Measurements from ENCODE around the gene CYSTM1.

CYSTM1 gene

GRCh38 chr5:140262839-140263238, 87.9 kb downstream of the CYSTM1 start:
- Histone ChIP-seq H3K4me1 (ENCODE audit: control insufficient read depth, insufficient read depth, low read length) (peaks cover 17% of the 10 kb centered on the region), H3K4me3 (ENCODE audit: low read length) (no peak overlapping the region), H3K36me3 (ENCODE audit: control insufficient read depth, insufficient read depth, low read length, severe bottlenecking) (no peaks in the 10 kb centered on the region), H3K9me3 (ENCODE audit: control insufficient read depth, low read length) (no peaks in the 10 kb centered on the region), H3K9ac (ENCODE audit: low read length) (no peak overlapping the region), H3K27me3 (replicated peaks; ENCODE audit: control insufficient read depth, insufficient read depth, low read length) (no peaks in the 10 kb centered on the region)
- DNase-seq (ENCODE audit: low read depth): no peak

DNA sequence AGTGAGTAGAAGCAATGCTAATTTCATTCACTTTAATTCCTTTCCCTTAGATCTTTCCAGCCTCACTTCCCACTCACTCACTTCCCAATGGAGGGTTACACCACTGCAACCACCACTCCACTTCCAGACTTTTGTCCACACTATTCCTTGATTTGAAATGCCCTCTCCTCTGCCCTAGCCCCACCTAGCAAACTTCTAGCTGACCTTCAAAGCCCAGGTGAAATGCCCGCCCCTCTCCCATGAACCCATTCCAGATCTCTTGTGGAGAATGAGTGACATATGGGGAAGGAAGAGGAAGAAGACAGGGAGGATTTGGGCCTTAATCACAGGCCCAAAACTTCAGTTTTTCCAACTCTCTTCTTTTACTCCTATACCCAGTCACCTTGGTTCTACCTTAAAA, 90.9 kb downstream of the CYSTM1 start:
- Histone ChIP-seq H3K27me3 (replicated peaks; ENCODE audit: control insufficient read depth, insufficient read depth, low read length) (no peaks in the 10 kb centered on the region), H3K36me3 (ENCODE audit: control insufficient read depth, insufficient read depth, low read length, severe bottlenecking) (no peaks in the 10 kb centered on the region), H3K4me3 (ENCODE audit: low read length) (no peak overlapping the region), H3K9me3 (ENCODE audit: control insufficient read depth, low read length) (no peaks in the 10 kb centered on the region), H3K9ac (ENCODE audit: low read length) (no peak overlapping the region), H3K4me1 (ENCODE audit: control insufficient read depth, insufficient read depth, low read length) (peaks cover 13% of the 10 kb centered on the region)
- no peak for DNase-seq (ENCODE audit: low read depth)

DNA sequence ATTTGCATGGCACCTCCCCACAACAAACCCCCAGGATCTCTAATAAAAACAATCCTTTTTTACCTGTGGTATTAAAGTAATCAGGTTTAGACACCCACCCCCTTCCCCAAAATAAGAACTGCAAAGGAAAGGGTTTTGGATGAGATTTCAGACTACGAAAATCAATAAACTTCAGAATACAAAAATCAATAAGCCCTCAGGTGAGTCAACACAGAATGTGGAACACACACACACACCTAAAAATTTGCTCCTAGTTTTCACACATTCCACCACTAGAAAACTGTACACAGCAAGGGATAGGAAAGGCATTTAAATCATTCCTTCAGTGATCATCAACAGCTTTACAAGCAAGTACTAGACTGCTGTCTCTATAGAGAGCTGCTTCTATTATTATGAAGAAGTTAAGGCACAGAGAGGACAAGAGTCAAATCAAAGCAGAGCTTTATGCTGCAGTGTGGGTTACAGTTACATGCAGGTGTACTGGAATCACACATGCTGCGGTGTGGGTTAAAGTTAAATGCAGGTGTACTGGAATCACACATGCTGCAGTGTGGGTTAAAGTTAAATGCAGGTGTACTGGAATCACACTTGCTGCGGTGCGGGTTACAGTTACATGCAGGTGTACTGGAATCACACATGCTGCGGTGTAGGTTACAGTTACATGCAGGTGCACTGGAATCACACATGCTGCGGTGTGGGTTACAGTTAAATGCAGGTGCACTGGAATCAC, 91.6 kb downstream of the CYSTM1 start:
- H3K36me3 ChIP-seq (ENCODE audit: control insufficient read depth, insufficient read depth, low read length, severe bottlenecking): no peaks in the 10 kb centered on the region
- no peaks in the 10 kb centered on the region for H3K27me3 ChIP-seq (replicated peaks; ENCODE audit: control insufficient read depth, insufficient read depth, low read length)
- H3K9me3 ChIP-seq (ENCODE audit: control insufficient read depth, low read length): no peaks in the 10 kb centered on the region
- peaks cover 5% of the 10 kb centered on the region for H3K4me1 ChIP-seq (ENCODE audit: control insufficient read depth, insufficient read depth, low read length)
- H3K9ac ChIP-seq (ENCODE audit: low read length): no peak overlapping the region
- no peak for DNase-seq (ENCODE audit: low read depth)
- H3K4me3 ChIP-seq (ENCODE audit: low read length): no peak overlapping the region

- Histone ChIP-seq H3K9ac (ENCODE audit: low read length) (no peak overlapping the region), H3K27me3 (replicated peaks; ENCODE audit: control insufficient read depth, insufficient read depth, low read length) (no peaks in the 10 kb centered on the region), H3K9me3 (ENCODE audit: control insufficient read depth, low read length) (no peaks in the 10 kb centered on the region), H3K4me3 (ENCODE audit: low read length) (no peak overlapping the region), H3K36me3 (ENCODE audit: control insufficient read depth, insufficient read depth, low read length, severe bottlenecking) (no peaks in the 10 kb centered on the region), H3K4me1 (ENCODE audit: control insufficient read depth, insufficient read depth, low read length) (peaks cover under 1% of the 10 kb centered on the region)
- DNase-seq (ENCODE audit: low read depth): no peak
Observed at GRCh38 chr5:140267201-140267540, 92.2 kb downstream of the CYSTM1 start.

- Histone ChIP-seq H3K9ac (ENCODE audit: low read length) (no peak overlapping the region), H3K9me3 (ENCODE audit: control insufficient read depth, low read length) (no peaks in the 10 kb centered on the region), H3K36me3 (ENCODE audit: control insufficient read depth, insufficient read depth, low read length, severe bottlenecking) (no peaks in the 10 kb centered on the region), H3K27me3 (replicated peaks; ENCODE audit: control insufficient read depth, insufficient read depth, low read length) (no peaks in the 10 kb centered on the region), H3K4me3 (ENCODE audit: low read length) (no peak overlapping the region), H3K4me1 (ENCODE audit: control insufficient read depth, insufficient read depth, low read length) (no peaks in the 10 kb centered on the region)
- DNase-seq (ENCODE audit: low read depth): no peak
Observed at GRCh38 chr5:140267559-140268018, 92.6 kb downstream of the CYSTM1 start.

DNA sequence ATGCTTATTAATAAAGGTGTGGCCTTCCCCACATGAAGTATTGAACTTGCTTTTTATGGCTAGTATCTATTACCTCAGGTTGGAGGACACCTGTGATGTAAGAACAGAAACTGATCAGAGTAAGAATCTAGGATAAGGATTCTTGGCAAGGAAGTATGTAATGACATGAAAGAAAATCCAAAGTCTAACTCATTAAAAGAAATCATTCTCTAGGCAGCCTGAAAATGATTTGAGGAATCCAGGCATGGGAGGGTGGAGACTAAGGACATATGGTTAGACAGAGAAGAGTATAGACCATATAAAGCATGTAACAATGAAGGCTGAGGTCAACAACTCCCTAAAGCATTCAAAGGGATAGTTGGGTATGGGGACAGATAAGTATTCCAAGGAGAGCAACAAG, 95.0 kb downstream of the CYSTM1 start:
- Histone ChIP-seq H3K4me3 (ENCODE audit: low read length) (no peak overlapping the region), H3K27me3 (replicated peaks; ENCODE audit: control insufficient read depth, insufficient read depth, low read length) (no peaks in the 10 kb centered on the region), H3K9ac (ENCODE audit: low read length) (no peak overlapping the region), H3K4me1 (ENCODE audit: control insufficient read depth, insufficient read depth, low read length) (peaks cover 7% of the 10 kb centered on the region), H3K36me3 (ENCODE audit: control insufficient read depth, insufficient read depth, low read length, severe bottlenecking) (no peaks in the 10 kb centered on the region), H3K9me3 (ENCODE audit: control insufficient read depth, low read length) (no peaks in the 10 kb centered on the region)
- no peak for DNase-seq (ENCODE audit: low read depth)

GRCh38 chr5:140273401-140273877, 98.5 kb downstream of the CYSTM1 start:
- no peaks in the 10 kb centered on the region for H3K27me3 ChIP-seq (replicated peaks; ENCODE audit: control insufficient read depth, insufficient read depth, low read length)
- H3K36me3 ChIP-seq (ENCODE audit: control insufficient read depth, insufficient read depth, low read length, severe bottlenecking): peaks cover 8% of the 10 kb centered on the region
- no peaks in the 10 kb centered on the region for H3K9me3 ChIP-seq (ENCODE audit: control insufficient read depth, low read length)
- no peak for DNase-seq (ENCODE audit: low read depth)
- H3K4me3 ChIP-seq (ENCODE audit: low read length): no peak overlapping the region
- H3K4me1 ChIP-seq (ENCODE audit: control insufficient read depth, insufficient read depth, low read length): peaks cover 7% of the 10 kb centered on the region
- no peak overlapping the region for H3K9ac ChIP-seq (ENCODE audit: low read length)

DNA sequence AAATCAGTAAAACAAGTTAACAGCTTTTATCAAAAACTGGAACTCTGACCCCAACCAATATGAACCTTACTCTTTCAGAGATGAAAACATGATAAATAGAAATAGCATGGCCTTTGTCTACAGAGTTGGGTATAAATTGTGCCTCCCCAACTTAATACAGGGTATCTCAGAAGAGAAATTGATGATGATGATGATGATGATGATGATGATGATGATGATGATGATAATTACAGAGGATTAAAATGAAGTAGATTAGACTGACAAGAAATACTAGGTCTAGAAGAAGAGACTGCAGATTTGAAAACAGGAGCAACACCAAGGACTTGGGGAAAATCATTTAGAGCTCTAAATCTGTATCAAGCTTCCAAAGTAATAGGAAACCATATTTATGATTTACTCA, 100.8 kb downstream of the CYSTM1 start:
- Histone ChIP-seq H3K9me3 (ENCODE audit: control insufficient read depth, low read length) (no peaks in the 10 kb centered on the region), H3K4me3 (ENCODE audit: low read length) (no peak overlapping the region), H3K36me3 (ENCODE audit: control insufficient read depth, insufficient read depth, low read length, severe bottlenecking) (peaks cover 12% of the 10 kb centered on the region), H3K27me3 (replicated peaks; ENCODE audit: control insufficient read depth, insufficient read depth, low read length) (no peaks in the 10 kb centered on the region), H3K9ac (ENCODE audit: low read length) (no peak overlapping the region), H3K4me1 (ENCODE audit: control insufficient read depth, insufficient read depth, low read length) (peaks cover 7% of the 10 kb centered on the region)
- no peak for DNase-seq (ENCODE audit: low read depth)

DNA sequence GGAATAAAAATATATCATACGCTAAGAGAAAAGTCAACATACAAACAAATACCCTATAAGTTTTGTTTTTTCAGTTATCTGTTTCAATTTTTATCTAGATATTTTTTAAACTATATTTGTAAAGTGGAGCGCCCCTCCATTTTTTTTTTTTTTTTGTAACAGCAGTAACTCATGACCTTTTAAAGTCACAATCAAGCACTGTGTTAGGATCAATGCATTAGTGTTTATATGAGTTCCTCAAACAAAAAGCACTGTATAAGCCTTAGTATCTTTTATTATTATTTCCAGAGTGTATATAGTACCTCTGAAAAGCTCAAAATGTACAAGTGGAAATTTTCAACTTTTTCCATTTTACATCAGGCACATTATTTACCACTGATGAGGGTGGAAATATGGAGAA, 107.3 kb downstream of the CYSTM1 start:
- Histone ChIP-seq H3K36me3 (ENCODE audit: control insufficient read depth, insufficient read depth, low read length, severe bottlenecking) (peaks cover 12% of the 10 kb centered on the region), H3K4me1 (ENCODE audit: control insufficient read depth, insufficient read depth, low read length) (no peaks in the 10 kb centered on the region), H3K9ac (ENCODE audit: low read length) (no peak overlapping the region), H3K27me3 (replicated peaks; ENCODE audit: control insufficient read depth, insufficient read depth, low read length) (no peaks in the 10 kb centered on the region), H3K9me3 (ENCODE audit: control insufficient read depth, low read length) (no peaks in the 10 kb centered on the region), H3K4me3 (ENCODE audit: low read length) (no peak overlapping the region)
- no peak for DNase-seq (ENCODE audit: low read depth)

DNA sequence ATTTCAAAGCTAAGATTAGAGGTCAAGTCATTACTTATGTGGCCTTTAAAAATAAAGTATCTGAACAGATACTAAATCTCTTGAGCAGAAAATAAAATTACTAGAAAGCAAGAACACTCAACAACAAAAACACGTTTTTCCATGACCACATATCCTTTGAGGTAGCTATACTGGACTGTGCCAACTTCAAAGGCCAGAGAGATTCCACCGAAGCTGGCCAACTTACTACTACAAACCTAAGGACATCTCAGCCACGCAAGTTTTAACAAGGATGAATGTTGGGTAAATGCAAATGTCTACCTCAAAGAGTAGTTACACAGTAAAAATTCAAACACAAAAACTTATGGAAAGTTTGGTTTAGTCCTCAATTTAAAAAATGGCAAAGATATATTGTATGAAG, 109.0 kb downstream of the CYSTM1 start:
- no peaks in the 10 kb centered on the region for H3K9me3 ChIP-seq (ENCODE audit: control insufficient read depth, low read length)
- peaks cover 4% of the 10 kb centered on the region for H3K36me3 ChIP-seq (ENCODE audit: control insufficient read depth, insufficient read depth, low read length, severe bottlenecking)
- no peak for DNase-seq (ENCODE audit: low read depth)
- H3K27me3 ChIP-seq (replicated peaks; ENCODE audit: control insufficient read depth, insufficient read depth, low read length): no peaks in the 10 kb centered on the region
- H3K4me1 ChIP-seq (ENCODE audit: control insufficient read depth, insufficient read depth, low read length): no peaks in the 10 kb centered on the region
- H3K4me3 ChIP-seq (ENCODE audit: low read length): no peak overlapping the region
- H3K9ac ChIP-seq (ENCODE audit: low read length): no peak overlapping the region

- H3K27me3 ChIP-seq (replicated peaks; ENCODE audit: control insufficient read depth, insufficient read depth, low read length): no peaks in the 10 kb centered on the region
- no peaks in the 10 kb centered on the region for H3K4me1 ChIP-seq (ENCODE audit: control insufficient read depth, insufficient read depth, low read length)
- no peak for DNase-seq (ENCODE audit: low read depth)
- no peaks in the 10 kb centered on the region for H3K36me3 ChIP-seq (ENCODE audit: control insufficient read depth, insufficient read depth, low read length, severe bottlenecking)
- no peak overlapping the region for H3K4me3 ChIP-seq (ENCODE audit: low read length)
- no peak overlapping the region for H3K9ac ChIP-seq (ENCODE audit: low read length)
- no peaks in the 10 kb centered on the region for H3K9me3 ChIP-seq (ENCODE audit: control insufficient read depth, low read length)
Observed at GRCh38 chr5:140286424-140286823, 111.4 kb downstream of the CYSTM1 start.
